Suppressor macrophage (primary cell): ENCODE data around the gene GPR176.
"Not testable (repeated sequence)": the region's sequence is repeated elsewhere in the genome, so short reads cannot be mapped to it uniquely, and the experiment has no call there.

Experiments
- DNase-seq, 4 experiments: peaks; one replicate each; pipeline ENCODE4 v3.0.0-alpha.2; 2020 to 2022

Gene GPR176

GRCh38 chr15:39936187-39936586, 16.1 kb upstream of the GPR176 start:
- no peak for DNase-seq

- DNase-seq: no peak
Measured at GRCh38 chr15:39935241-39935640, 15.2 kb upstream of the GPR176 start.

- DNase-seq: peak in 3 of 4 experiments; percentile 9 to 14 (median 11)
Measured at GRCh38 chr15:39934397-39935071, 14.5 kb upstream of the GPR176 start.

GRCh38 chr15:39931615-39932014, 11.5 kb upstream of the GPR176 start:
- DNase-seq: no peak

GRCh38 chr15:39926526-39926925, 6.5 kb upstream of the GPR176 start:
- no peak for DNase-seq

GRCh38 chr15:39925112-39925842, 5.2 kb upstream of the GPR176 start:
- DNase-seq: peak; percentile 33 to 69 (median 51)

GRCh38 chr15:39924437-39924836, 4.4 kb upstream of the GPR176 start:
- no peak for DNase-seq

GRCh38 chr15:39922462-39923092, 2.5 kb upstream of the GPR176 start:
- no peak for DNase-seq

- DNase-seq: no peak
Measured at GRCh38 chr15:39921274-39921638, 1.2 kb upstream of the GPR176 start.

- DNase-seq: peak; percentile 91 to 95 (median 93)
Measured at GRCh38 chr15:39920510-39921273, 626 bp upstream of the GPR176 start.

GRCh38 chr15:39919411-39919747, 687 bp downstream of the GPR176 start:
- DNase-seq: no peak

GRCh38 chr15:39918688-39919385, 1.2 kb downstream of the GPR176 start:
- DNase-seq: no peak

- DNase-seq: peak; percentile 24 to 46 (median 35)
Measured at GRCh38 chr15:39914977-39915376, 5.1 kb downstream of the GPR176 start.

- no peak for DNase-seq
Measured at GRCh38 chr15:39909007-39909406, 11.1 kb downstream of the GPR176 start.

GRCh38 chr15:39908186-39908585, 11.9 kb downstream of the GPR176 start:
- DNase-seq: no peak

- DNase-seq: no peak
Measured at GRCh38 chr15:39907216-39907615, 12.8 kb downstream of the GPR176 start.

GRCh38 chr15:39904115-39904514, 16.0 kb downstream of the GPR176 start:
- DNase-seq: no peak

- no peak for DNase-seq
Measured at GRCh38 chr15:39898317-39898716, 21.7 kb downstream of the GPR176 start.

- DNase-seq: no peak
Measured at GRCh38 chr15:39896846-39897245, 23.2 kb downstream of the GPR176 start.

GRCh38 chr15:39896101-39896500, 24.0 kb downstream of the GPR176 start:
- DNase-seq: no peak

- DNase-seq: not testable (repeated sequence)
Measured at GRCh38 chr15:39893051-39893450, 27.0 kb downstream of the GPR176 start.

GRCh38 chr15:39892418-39892817, 27.6 kb downstream of the GPR176 start:
- DNase-seq: no peak

GRCh38 chr15:39890621-39891020, 29.4 kb downstream of the GPR176 start:
- no peak for DNase-seq
